ENCODE measurements around the gene CD247. TPM values are rescaled to one million over a fixed set of nuclear protein-coding genes. Genes with fewer than 3 reads are reported as not detected.
A peak's percentile ranks its signal among the peaks of the same experiment; 100 is the strongest.

The CD247 gene
- total and polyA plus RNA-seq, 2 of the 13 experiments (the other 11 are each of a cell fraction or from before 2014, with no cell fraction given): 0.20 TPM; not detected in 1

DNA sequence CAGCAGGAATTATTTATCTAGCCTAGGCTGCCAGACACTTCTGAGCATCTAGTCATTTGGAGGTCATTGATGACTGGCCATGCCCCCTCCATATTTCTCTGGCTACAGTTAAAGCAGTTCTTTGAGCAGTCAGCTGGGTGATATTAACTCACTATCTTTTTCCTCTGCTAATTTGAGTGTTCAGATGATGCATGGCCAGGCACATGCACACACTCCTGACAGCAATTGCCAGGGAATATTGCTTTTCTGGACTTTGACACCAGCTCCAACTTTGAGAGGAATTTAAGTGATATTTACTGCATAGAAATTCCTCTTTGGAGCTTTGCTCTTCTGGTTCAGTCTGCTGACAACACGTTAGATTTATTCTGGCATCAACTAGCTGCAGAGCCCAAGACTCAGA is 52.6 kb downstream of the CD247 start:
- FAIRE-seq (no peak), ATAC-seq (peak; percentile 40; the same call in 1 of the 3 replicates), DNase-seq (ENCODE audit: low spot score) (peak; percentile 15)
- no peaks in the 10 kb centered on the region for H3K36me3 ChIP-seq (replicated peaks in 1 of 2; ENCODE audit: control insufficient read depth in 1 of 2, insufficient read depth in 2 of 2, low read length in 2 of 2)
- POLR2A ChIA-PET: no interaction called here
- H3K27ac ChIP-seq (ENCODE audit: extremely low read length, insufficient read depth, low read length): no peak overlapping the region
- no peak overlapping the region for H2AFZ ChIP-seq (ENCODE audit: low read length)
- 0% methylated on average over 1 of the region's 1 CpG for WGBS (ENCODE audit: low lambda C conversion rate)
- H3K9me3 ChIP-seq (ENCODE audit: low read length): no peaks in the 10 kb centered on the region
- CTCF ChIA-PET (ENCODE audit: low intra/inter-chr PET ratio, low total read pairs): no interaction called here
- H3K27me3 ChIP-seq (ENCODE audit: control insufficient read depth in 1 of 2, insufficient read depth in 2 of 2, low read length in 2 of 2): peaks cover 0 to 19% of the 10 kb centered on the region in 2 experiments; a peak in 2 of 5 replicates
- H3K4me1 ChIP-seq (ENCODE audit: insufficient read depth, low read length): peaks cover 7% of the 10 kb centered on the region; the same call in 1 of the 2 replicates
- H3K9ac ChIP-seq (ENCODE audit: insufficient read depth, low read depth, low read length): no peak overlapping the region
- no peaks in the 10 kb centered on the region for H3K79me2 ChIP-seq (ENCODE audit: insufficient read depth, low read length)
- H3K4me3 ChIP-seq (replicated peaks in 1 of 3; ENCODE audit: insufficient read depth in 1 of 3, low read depth in 2 of 3, low read length in 3 of 3): no peak overlapping the region
- H4K20me1 ChIP-seq (ENCODE audit: insufficient read depth, low read length): no peaks in the 10 kb centered on the region
- no peak overlapping the region for H3K4me2 ChIP-seq (ENCODE audit: low read depth, low read length)
- no TSS peak for BruUV-seq (replicated peaks)
- in situ Hi-C loops (cut with HindIII; ENCODE audit: extremely low pct_ligation_motif_present, low pct_unique_long_range_greater_than_20kb): no loop called here
- TF ChIP-seq AHR (CRISPR knock-in tag; IDR thresholded peaks at IDR 0.05): no peak
- no peak for TF ChIP-seq TP53 (CRISPR knock-in tag; conservative IDR thresholded peaks at IDR 0.05)
- TF ChIP-seq ZNF496 (CRISPR knock-in tag; IDR thresholded peaks at IDR 0.05; ENCODE audit: insufficient replicate concordance): no peak
- no peak for TF ChIP-seq ZNF883 (CRISPR knock-in tag; IDR thresholded peaks at IDR 0.05; ENCODE audit: not compliant biosample characterization)
- TF ChIP-seq PPARG (CRISPR knock-in tag; conservative IDR thresholded peaks at IDR 0.05): no peak
- TF ChIP-seq HNF4A (CRISPR knock-in tag; IDR thresholded peaks at IDR 0.05): peak; percentile 31; the same call in 1 of the 2 replicates
- no peak for TF ChIP-seq PRMT3 (CRISPR knock-in tag; IDR thresholded peaks at IDR 0.05; ENCODE audit: borderline replicate concordance, low read depth)
- intact Hi-C loops (cut with micrococcal nuclease; ENCODE audit: unreplicated experiment): no loop called here

DNA sequence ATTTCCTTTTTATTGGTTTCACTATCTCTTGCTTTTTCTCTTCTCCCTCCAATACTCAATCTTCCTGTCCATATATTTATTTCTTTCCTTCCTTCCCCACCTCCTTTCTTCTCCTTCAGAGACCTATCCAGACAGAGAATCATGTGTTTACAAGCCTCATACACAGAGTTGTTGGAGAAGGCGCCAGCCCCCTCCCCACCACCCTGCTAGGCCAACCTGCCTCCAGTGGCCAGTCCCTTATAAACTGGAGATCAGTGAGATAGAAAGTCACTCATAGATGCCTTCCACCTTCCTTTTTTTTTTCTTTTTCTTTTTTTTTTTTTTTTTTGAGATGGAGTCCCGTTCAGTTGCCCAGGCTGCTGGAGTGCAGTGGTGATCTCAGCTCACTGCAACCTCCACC is 53.3 kb downstream of the CD247 start:
- TF ChIP-seq, protein P1, sequence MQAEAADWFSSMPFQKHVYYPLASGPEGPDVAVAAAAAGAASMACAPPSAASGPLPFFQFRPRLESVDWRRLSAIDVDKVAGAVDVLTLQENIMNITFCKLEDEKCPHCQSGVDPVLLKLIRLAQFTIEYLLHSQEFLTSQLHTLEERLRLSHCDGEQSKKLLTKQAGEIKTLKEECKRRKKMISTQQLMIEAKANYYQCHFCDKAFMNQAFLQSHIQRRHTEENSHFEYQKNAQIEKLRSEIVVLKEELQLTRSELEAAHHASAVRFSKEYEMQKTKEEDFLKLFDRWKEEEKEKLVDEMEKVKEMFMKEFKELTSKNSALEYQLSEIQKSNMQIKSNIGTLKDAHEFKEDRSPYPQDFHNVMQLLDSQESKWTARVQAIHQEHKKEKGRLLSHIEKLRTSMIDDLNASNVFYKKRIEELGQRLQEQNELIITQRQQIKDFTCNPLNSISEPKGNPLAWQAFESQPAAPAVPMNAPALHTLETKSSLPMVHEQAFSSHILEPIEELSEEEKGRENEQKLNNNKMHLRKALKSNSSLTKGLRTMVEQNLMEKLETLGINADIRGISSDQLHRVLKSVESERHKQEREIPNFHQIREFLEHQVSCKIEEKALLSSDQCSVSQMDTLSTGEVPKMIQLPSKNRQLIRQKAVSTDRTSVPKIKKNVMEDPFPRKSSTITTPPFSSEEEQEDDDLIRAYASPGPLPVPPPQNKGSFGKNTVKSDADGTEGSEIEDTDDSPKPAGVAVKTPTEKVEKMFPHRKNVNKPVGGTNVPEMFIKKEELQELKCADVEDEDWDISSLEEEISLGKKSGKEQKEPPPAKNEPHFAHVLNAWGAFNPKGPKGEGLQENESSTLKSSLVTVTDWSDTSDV (CRISPR knock-in tag; IDR thresholded peaks at IDR 0.05): no peak
- TF ChIP-seq ZNF260 (CRISPR knock-in tag; IDR thresholded peaks at IDR 0.05; ENCODE audit: borderline replicate concordance, low read depth) (no peak), ZNF720 (CRISPR knock-in tag; IDR thresholded peaks at IDR 0.05) (no peak), RNF2 (conservative IDR thresholded peaks at IDR 0.05; ENCODE audit: low read depth) (no peak), TBL1XR1 (IDR thresholded peaks at IDR 0.05; ENCODE audit: borderline replicate concordance, low read length, partially characterized antibody) (no peak), MTF2 (CRISPR knock-in tag; IDR thresholded peaks at IDR 0.05; ENCODE audit: borderline replicate concordance) (no peak)
- TF ChIP-seq, protein P2, sequence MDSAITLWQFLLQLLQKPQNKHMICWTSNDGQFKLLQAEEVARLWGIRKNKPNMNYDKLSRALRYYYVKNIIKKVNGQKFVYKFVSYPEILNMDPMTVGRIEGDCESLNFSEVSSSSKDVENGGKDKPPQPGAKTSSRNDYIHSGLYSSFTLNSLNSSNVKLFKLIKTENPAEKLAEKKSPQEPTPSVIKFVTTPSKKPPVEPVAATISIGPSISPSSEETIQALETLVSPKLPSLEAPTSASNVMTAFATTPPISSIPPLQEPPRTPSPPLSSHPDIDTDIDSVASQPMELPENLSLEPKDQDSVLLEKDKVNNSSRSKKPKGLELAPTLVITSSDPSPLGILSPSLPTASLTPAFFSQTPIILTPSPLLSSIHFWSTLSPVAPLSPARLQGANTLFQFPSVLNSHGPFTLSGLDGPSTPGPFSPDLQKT (CRISPR knock-in tag; IDR thresholded peaks at IDR 0.05; ENCODE audit: borderline replicate concordance): no peak
- ChIA-PET CTCF (ENCODE audit: low intra/inter-chr PET ratio, low total read pairs) (no interaction called here), POLR2A (no interaction called here)
- Histone ChIP-seq H3K36me3 (replicated peaks in 1 of 2; ENCODE audit: control insufficient read depth in 1 of 2, insufficient read depth in 2 of 2, low read length in 2 of 2) (no peaks in the 10 kb centered on the region), H3K4me1 (ENCODE audit: insufficient read depth, low read length) (peaks cover 7% of the 10 kb centered on the region; the same call in 1 of the 2 replicates), H3K79me2 (ENCODE audit: insufficient read depth, low read length) (no peaks in the 10 kb centered on the region), H3K27ac (ENCODE audit: extremely low read length, insufficient read depth, low read length) (no peak overlapping the region), H3K4me2 (ENCODE audit: low read depth, low read length) (no peak overlapping the region), H4K20me1 (ENCODE audit: insufficient read depth, low read length) (no peaks in the 10 kb centered on the region), H3K4me3 (replicated peaks in 1 of 3; ENCODE audit: insufficient read depth in 1 of 3, low read depth in 2 of 3, low read length in 3 of 3) (no peak overlapping the region), H3K27me3 (ENCODE audit: control insufficient read depth in 1 of 2, insufficient read depth in 2 of 2, low read length in 2 of 2) (peaks cover 0 to 22% of the 10 kb centered on the region in 2 experiments; a peak in 2 of 5 replicates), H3K9me3 (ENCODE audit: low read length) (no peaks in the 10 kb centered on the region), H2AFZ (ENCODE audit: low read length) (no peak overlapping the region), H3K9ac (ENCODE audit: insufficient read depth, low read depth, low read length) (no peak overlapping the region)
- ATAC-seq (no peak), DNase-seq (ENCODE audit: low spot score) (no peak), FAIRE-seq (no peak)
- intact Hi-C loops (cut with micrococcal nuclease; ENCODE audit: unreplicated experiment) (no loop called here), in situ Hi-C loops (cut with HindIII; ENCODE audit: extremely low pct_ligation_motif_present, low pct_unique_long_range_greater_than_20kb) (no loop called here)
- BruUV-seq (replicated peaks): no TSS peak
- 23% methylated on average over 2 of the region's 2 CpGs for WGBS (ENCODE audit: low lambda C conversion rate)
